Right hindlimb (tissue), 1 donor: ENCODE results near the gene ETS2.
A peak's percentile ranks its signal among the peaks of the same experiment; 100 is the strongest.

ENCODE experiments used
- DNase-seq: peaks from one replicate; pipeline ENCODE4 v3.0.0-alpha.2; 2018

The ETS2 gene

GRCh38 chr21:38805328-38806152 lies at the start of gene ETS2:
Gene ETS2 (plus strand): TSS chr21:38805929. CDS start chr21:38810035, 4,106 bp downstream.
- DNase-seq = peak; percentile 92

- DNase-seq = no peak
Observed at GRCh38 chr21:38756746-38757145, 49.0 kb upstream of the ETS2 start.

- no peak for DNase-seq
Observed at GRCh38 chr21:38758501-38759214, 47.1 kb upstream of the ETS2 start.

GRCh38 chr21:38759413-38759812 lies 46.3 kb upstream of the ETS2 start:
- DNase-seq = no peak

GRCh38 chr21:38760017-38760761 lies 45.5 kb upstream of the ETS2 start:
- no peak for DNase-seq

DNA sequence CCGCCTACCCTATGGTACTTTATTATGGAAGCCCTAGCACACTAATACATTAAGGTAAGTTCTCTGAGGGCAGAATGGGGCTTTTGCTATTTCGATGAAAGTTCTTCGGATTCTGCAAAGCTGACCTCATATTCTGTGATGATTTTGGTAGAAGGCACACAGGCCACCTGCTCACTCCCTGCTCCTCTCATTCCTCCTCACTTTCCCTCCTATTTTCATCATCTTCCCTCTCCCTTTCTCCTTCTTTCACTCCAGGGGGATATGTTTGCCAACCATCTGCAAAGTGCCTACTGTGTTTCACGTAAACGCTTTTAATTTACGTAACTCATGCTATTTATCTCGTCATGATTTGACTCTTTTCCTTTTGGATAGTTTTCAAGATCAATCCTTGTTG lies 45.0 kb upstream of the ETS2 start:
- no peak for DNase-seq

- no peak for DNase-seq
Observed at GRCh38 chr21:38761531-38761930, 44.2 kb upstream of the ETS2 start.

DNA sequence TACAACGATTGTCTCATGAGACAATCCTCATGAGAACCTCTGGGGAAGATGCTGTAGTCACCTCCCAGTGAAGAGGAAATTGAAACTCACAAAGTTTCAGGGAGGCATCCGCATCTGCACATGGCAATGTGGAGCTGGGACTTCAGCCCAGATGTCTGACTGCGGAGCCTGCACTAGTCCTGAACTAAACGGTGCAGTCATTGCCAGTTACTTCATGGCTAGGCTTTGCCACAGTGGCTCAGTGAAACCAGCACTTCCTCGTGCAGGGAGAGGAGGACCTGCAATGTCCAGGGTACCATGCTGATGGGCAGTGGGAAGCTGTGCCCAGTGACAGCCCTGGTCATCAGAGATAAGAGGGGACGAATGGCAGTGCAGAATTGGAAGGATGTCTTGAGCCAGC lies 40.7 kb upstream of the ETS2 start:
- no peak for DNase-seq

- DNase-seq = no peak
Observed at GRCh38 chr21:38766987-38767722, 38.6 kb upstream of the ETS2 start.

- DNase-seq = no peak
Observed at GRCh38 chr21:38768471-38769063, 37.2 kb upstream of the ETS2 start.

- DNase-seq = peak; percentile 62
Observed at GRCh38 chr21:38769191-38769780, 36.4 kb upstream of the ETS2 start.

DNA sequence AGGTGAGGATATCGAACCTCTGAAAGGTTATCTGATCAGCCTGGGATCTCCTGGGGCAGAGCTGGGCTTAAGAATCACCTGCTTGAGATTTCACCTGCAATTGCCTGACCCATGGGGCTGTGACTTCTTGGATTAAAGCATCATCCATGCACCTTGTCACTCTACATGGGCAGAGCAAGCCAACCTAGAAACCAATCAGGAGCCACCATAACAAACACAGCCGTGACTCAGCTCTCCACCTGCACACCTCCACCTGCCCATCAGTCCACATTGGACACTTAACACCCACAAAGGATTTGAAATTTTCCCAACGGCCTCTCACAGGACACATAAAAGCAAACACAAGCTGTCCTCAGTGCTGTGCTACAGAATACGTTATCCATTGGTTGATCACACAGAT lies 35.1 kb upstream of the ETS2 start:
- DNase-seq = no peak

GRCh38 chr21:38771536-38771935 lies 34.2 kb upstream of the ETS2 start:
- DNase-seq = no peak

- DNase-seq = no peak
Observed at GRCh38 chr21:38772646-38773045, 33.1 kb upstream of the ETS2 start.

DNA sequence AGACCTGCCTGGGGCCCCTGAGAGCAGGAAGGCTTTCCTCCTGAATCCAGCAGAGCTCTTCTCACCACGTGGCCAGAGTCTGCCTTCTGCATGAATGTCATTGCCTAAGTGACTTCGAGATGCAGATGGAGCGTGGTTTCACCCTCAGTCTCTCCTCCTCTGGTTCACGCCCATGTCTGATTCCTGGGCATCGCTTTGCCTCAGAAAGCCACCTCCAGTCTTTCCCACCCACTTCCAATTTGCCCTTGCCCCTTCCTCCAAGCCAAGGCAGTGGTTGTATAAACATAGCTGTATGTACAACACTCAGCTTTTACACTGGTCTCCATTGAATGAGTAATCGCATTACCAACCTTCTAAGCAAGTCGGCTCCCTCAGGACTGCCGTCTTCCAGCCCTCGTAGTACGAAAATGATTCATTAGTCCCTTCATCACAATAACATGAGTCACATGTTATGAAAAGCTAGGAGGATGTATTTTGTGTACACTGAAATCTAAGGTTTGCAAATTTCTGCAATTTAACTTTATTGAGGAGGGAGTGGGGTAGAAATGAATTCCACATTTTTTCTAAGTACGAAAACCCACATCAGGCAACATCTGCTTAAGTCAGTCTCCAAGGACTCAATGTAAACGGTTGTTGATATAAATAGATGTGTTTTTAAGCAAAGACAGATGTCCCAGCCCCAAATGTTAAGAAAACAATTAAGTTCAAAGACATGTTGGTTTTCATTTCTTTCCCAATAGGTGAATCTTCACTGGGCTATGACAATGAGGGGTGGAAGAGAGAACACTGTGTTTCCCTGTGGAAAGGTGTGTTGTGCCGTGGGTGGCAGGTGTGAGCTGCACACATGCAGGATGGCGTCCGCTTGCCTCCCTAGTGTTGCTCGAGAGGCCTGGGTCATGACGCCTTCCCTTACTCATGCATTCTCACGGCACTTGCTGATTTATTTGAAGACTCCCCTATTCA lies 32.3 kb upstream of the ETS2 start:
- DNase-seq = peak; percentile 56

DNA sequence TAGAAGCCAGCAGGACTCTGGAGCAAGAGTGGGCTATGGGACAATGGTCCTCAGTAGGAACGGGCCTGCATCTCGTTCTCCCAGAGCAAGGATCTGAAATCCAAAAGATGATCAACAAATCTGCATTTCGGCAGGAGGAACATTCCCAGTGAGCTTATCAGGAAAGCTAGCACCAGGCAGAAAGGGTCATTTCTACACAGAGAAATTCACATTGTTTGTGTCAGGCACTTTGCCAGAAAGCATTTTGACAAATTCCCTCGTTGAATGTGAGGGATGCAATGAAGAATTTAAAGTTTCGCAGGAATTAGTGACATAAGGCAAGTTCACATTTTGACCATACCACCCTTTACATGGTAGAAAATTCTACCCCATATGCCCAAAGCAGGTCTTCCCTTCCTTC lies 31.6 kb upstream of the ETS2 start:
- no peak for DNase-seq

DNA sequence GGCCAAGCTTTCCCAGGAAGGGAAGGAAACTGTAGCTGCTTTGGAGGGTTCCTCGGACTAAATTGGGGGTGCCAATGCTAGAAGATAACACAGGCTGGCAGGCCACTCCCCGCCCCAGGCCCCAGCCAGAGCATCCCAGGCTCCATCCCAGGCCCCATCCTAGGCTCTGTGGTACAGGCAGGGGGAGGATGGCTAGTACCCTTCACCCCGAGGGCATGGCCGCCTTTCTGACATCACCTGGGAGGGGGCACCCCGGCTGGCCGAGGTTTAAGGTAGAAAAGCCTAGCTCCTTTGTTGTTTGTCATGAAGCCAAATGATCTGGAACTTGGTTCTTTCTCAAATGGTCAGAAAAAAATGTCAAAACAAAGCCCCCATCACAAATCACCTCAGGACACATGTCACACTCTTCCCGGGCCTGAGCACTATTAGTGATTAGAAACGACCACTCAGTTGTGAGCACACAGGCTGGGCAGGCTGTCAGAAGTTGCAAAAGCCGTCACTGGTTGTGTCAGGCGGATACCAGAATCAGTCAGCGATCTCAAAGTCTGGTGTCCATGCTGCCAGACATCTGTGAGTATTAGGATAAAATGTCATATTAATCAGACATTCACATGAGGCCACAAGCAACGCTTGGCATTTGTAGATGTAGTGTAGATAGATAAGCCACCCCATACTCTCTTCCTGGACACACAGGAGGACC lies 31.0 kb upstream of the ETS2 start:
- DNase-seq = no peak

GRCh38 chr21:38775733-38776132 lies 30.0 kb upstream of the ETS2 start:
- DNase-seq = no peak

- no peak for DNase-seq
Observed at GRCh38 chr21:38777015-38777414, 28.7 kb upstream of the ETS2 start.

- DNase-seq = no peak
Observed at GRCh38 chr21:38777531-38777930, 28.2 kb upstream of the ETS2 start.
